Mucosa of rectum (tissue), 2 donors: ENCODE data around the gene TALDO1.
A peak's percentile ranks its signal among the peaks of the same experiment; 100 is the strongest.

ENCODE experiments used
- H3K27ac ChIP-seq, 2 donors: one replicate each; pipeline ENCODE4 v1.7.0; 2013; ENCODE audit warnings: inconsistent platforms in 2 of 2, low read depth in 2 of 2, low read length in 2 of 2
- H3K27me3 ChIP-seq, 2 donors: one replicate each; pipeline ENCODE4 v1.7.0; 2013; ENCODE audit warnings: low read length in 2 of 2; ENCODE audit not compliant: control insufficient read depth in 2 of 2, insufficient read depth in 2 of 2
- H3K36me3 ChIP-seq, 2 donors: one replicate each; pipeline ENCODE4 v1.7.0; 2013; ENCODE audit warnings: low read length in 2 of 2; ENCODE audit not compliant: control insufficient read depth in 2 of 2, insufficient read depth in 2 of 2
- H3K4me1 ChIP-seq, 2 donors: one replicate each; pipeline ENCODE4 v1.7.0; 2013; ENCODE audit warnings: low read length in 2 of 2, mild to moderate bottlenecking in 1 of 2; ENCODE audit not compliant: control insufficient read depth in 2 of 2, insufficient read depth in 2 of 2
- H3K4me3 ChIP-seq, 2 donors: one replicate each; pipeline ENCODE4 v1.7.0; 2013; ENCODE audit warnings: low read length in 2 of 2
- H3K9ac ChIP-seq, 2 donors: one replicate each; pipeline ENCODE4 v1.7.0; 2013; ENCODE audit warnings: low read length in 2 of 2, low read depth in 1 of 2, mild to moderate bottlenecking in 1 of 2
- H3K9me3 ChIP-seq, 2 donors: one replicate each; pipeline ENCODE4 v1.7.0; 2013; ENCODE audit warnings: low read length in 2 of 2; ENCODE audit not compliant: control insufficient read depth in 2 of 2
- donor health status: healthy.
- donor health status: Normal muscosa, but diverticular disease.

Gene TALDO1

GRCh38 chr11:794013-794765 is 46.9 kb downstream of the TALDO1 start:
- Histone ChIP-seq H3K4me3 (no peak overlapping the region), H3K4me1 (peaks cover 17 to 27% of the 10 kb centered on the region in 2 donors), H3K9ac (no peak overlapping the region), H3K27ac (no peak overlapping the region), H3K36me3 (peaks cover 0 to 2% of the 10 kb centered on the region in 2 donors), H3K27me3 (peaks cover 0 to 3% of the 10 kb centered on the region in 2 donors), H3K9me3 (no peaks in the 10 kb centered on the region)

GRCh38 chr11:794766-795633 is 47.7 kb downstream of the TALDO1 start:
- H3K4me3 ChIP-seq = peak overlapping the region; percentile 41 to 50
- no peak overlapping the region for H3K27ac ChIP-seq
- peaks cover 0 to 2% of the 10 kb centered on the region in 2 donors for H3K36me3 ChIP-seq
- H3K9me3 ChIP-seq = no peaks in the 10 kb centered on the region
- no peaks in the 10 kb centered on the region for H3K27me3 ChIP-seq
- H3K9ac ChIP-seq = peak overlapping the region in 1 of 2 donors; percentile 62
- peaks cover 17 to 27% of the 10 kb centered on the region in 2 donors for H3K4me1 ChIP-seq

- Histone ChIP-seq H3K9ac (peak overlapping the region; percentile 66 to 70), H3K27ac (peak overlapping the region; percentile 62 to 85), H3K36me3 (peaks cover 0 to 2% of the 10 kb centered on the region in 2 donors), H3K9me3 (no peaks in the 10 kb centered on the region), H3K4me1 (peaks cover 17 to 27% of the 10 kb centered on the region in 2 donors), H3K4me3 (peak overlapping the region; percentile 70 to 75), H3K27me3 (no peaks in the 10 kb centered on the region)
Measured at GRCh38 chr11:795634-796564, 48.6 kb downstream of the TALDO1 start.

- peaks cover 0 to 3% of the 10 kb centered on the region in 2 donors for H3K36me3 ChIP-seq
- no peaks in the 10 kb centered on the region for H3K9me3 ChIP-seq
- peak overlapping the region; percentile 62 to 85 for H3K27ac ChIP-seq
- peak overlapping the region; percentile 75 to 86 for H3K4me3 ChIP-seq
- H3K4me1 ChIP-seq = peaks cover 17 to 27% of the 10 kb centered on the region in 2 donors
- H3K27me3 ChIP-seq = no peaks in the 10 kb centered on the region
- H3K9ac ChIP-seq = peak overlapping the region; percentile 66 to 70
Measured at GRCh38 chr11:796565-797295, 49.5 kb downstream of the TALDO1 start.

- Histone ChIP-seq H3K4me1 (peaks cover 17 to 27% of the 10 kb centered on the region in 2 donors), H3K4me3 (peak overlapping the region; percentile 75 to 86), H3K9me3 (no peaks in the 10 kb centered on the region), H3K27ac (peak overlapping the region; percentile 62 to 85), H3K9ac (peak overlapping the region; percentile 63 to 66), H3K27me3 (no peaks in the 10 kb centered on the region), H3K36me3 (peaks cover 0 to 4% of the 10 kb centered on the region in 2 donors)
Measured at GRCh38 chr11:797296-798092, 50.2 kb downstream of the TALDO1 start.

GRCh38 chr11:798093-798713 is 50.9 kb downstream of the TALDO1 start, which contains the start of gene SLC25A22:
TSS of gene SLC25A22 (minus strand) at chr11:798281. CDS start at chr11:795006, 3,275 bp downstream.
- Histone ChIP-seq H3K9ac (peak within 1 kb of the TSS; percentile 63 to 66), H3K4me3 (peak within 1 kb of the TSS; percentile 75 to 86), H3K27ac (peak within 1 kb of the TSS; percentile 62 to 85), H3K9me3 (no peaks in the 10 kb centered on the region), H3K4me1 (peaks cover 17 to 27% of the 10 kb centered on the region in 2 donors), H3K36me3 (peaks cover 0 to 4% of the 10 kb centered on the region in 2 donors), H3K27me3 (no peaks in the 10 kb centered on the region)

GRCh38 chr11:799641-800316 is 52.5 kb downstream of the TALDO1 start:
- peaks cover 0 to 2% of the 10 kb centered on the region in 2 donors for H3K36me3 ChIP-seq
- no peaks in the 10 kb centered on the region for H3K27me3 ChIP-seq
- no peaks in the 10 kb centered on the region for H3K9me3 ChIP-seq
- no peak overlapping the region for H3K27ac ChIP-seq
- no peak overlapping the region for H3K9ac ChIP-seq
- H3K4me3 ChIP-seq = no peak overlapping the region
- H3K4me1 ChIP-seq = peaks cover 26 to 40% of the 10 kb centered on the region in 2 donors

- Histone ChIP-seq H3K9me3 (no peaks in the 10 kb centered on the region), H3K36me3 (peaks cover 0 to 2% of the 10 kb centered on the region in 2 donors), H3K4me3 (no peak overlapping the region), H3K4me1 (peaks cover 25 to 36% of the 10 kb centered on the region in 2 donors), H3K9ac (no peak overlapping the region), H3K27ac (no peak overlapping the region), H3K27me3 (no peaks in the 10 kb centered on the region)
Measured at GRCh38 chr11:800473-800872, 53.2 kb downstream of the TALDO1 start.
